PC-9 (cell line): Measurements from ENCODE around the gene PWWP3B. TPM values are rescaled to one million over a fixed set of nuclear protein-coding genes. Genes with fewer than 3 reads are reported as not detected.
A peak's percentile ranks its signal among the peaks of the same experiment; 100 is the strongest.

Experiments used
- BruUV-seq: library from RNA; stranded (reverse); fragments of 400-500 nt; replicated peaks from 2 replicates; lab custom pipeline; 2021; lab: Mats Ljungman, UMichigan
- CTCF ChIA-PET: fragments of 300-600 bp; sonication (Branson Sonifier 250); formaldehyde crosslinking; loops from one replicate; lab custom pipeline; 2022; ENCODE audit warnings: antibody characterized with exemption; lab: Charles Lee
- POLR2A ChIA-PET: fragments of 300-600 bp; sonication (Branson Sonifier 250); formaldehyde crosslinking; loops from one replicate; lab custom pipeline; 2022; ENCODE audit warnings: antibody characterized with exemption; ENCODE audit not compliant: unreplicated experiment; lab: Charles Lee
- DNase-seq, 2 experiments: peaks; one replicate each; pipeline versions ENCODE4 v3.0.0 to v3.0.0-alpha.2; 2015 to 2022; ENCODE audit warnings: mixed read lengths in 1 of 2
- H2AFZ ChIP-seq: fragments of 200-600 bp; sonication (generic); 2 replicates; pipeline ENCODE4 v1.8.1; 2017; ENCODE audit warnings: antibody characterized with exemption
- H3F3A ChIP-seq: fragments of 200-600 bp; sonication (generic); 2 replicates; pipeline ENCODE4 v1.8.1; 2017; ENCODE audit warnings: antibody characterized with exemption, mild to moderate bottlenecking, low read depth; ENCODE audit not compliant: insufficient read depth
- H3K27ac ChIP-seq: fragments of 200-600 bp; sonication (generic); 2 replicates; pipeline ENCODE4 v1.6.1; 2016; ENCODE audit warnings: mixed run types
- H3K27me3 ChIP-seq: fragments of 200-600 bp; sonication (generic); 2 replicates; pipeline ENCODE4 v1.6.1; 2016; ENCODE audit warnings: low read depth, mixed run types; ENCODE audit not compliant: insufficient read depth
- H3K36me3 ChIP-seq: fragments of 200-600 bp; sonication (generic); 2 replicates; pipeline ENCODE4 v1.6.1; 2016; ENCODE audit warnings: low read depth, mixed run types
- H3K4me1 ChIP-seq: fragments of 200-600 bp; sonication (generic); replicated peaks from 2 replicates; pipeline ENCODE4 v1.6.1; 2016; ENCODE audit warnings: mixed run types; ENCODE audit not compliant: insufficient read depth
- H3K4me2 ChIP-seq: fragments of 200-600 bp; sonication (generic); 2 replicates; pipeline ENCODE4 v1.6.1; 2017; ENCODE audit warnings: mixed run types
- H3K4me3 ChIP-seq: fragments of 200-600 bp; sonication (generic); 2 replicates; pipeline ENCODE4 v1.6.1; 2016; ENCODE audit warnings: mixed run types
- H3K79me2 ChIP-seq: fragments of 200-600 bp; sonication (generic); 2 replicates; pipeline ENCODE4 v1.6.1; 2017; ENCODE audit warnings: low read depth, mixed run types
- H3K9me2 ChIP-seq: fragments of 200-600 bp; sonication (generic); 2 replicates; pipeline ENCODE4 v1.8.1; 2017; ENCODE audit warnings: mild to moderate bottlenecking; ENCODE audit not compliant: insufficient read depth
- H3K9me3 ChIP-seq: fragments of 200-600 bp; sonication (generic); 2 replicates; pipeline ENCODE4 v1.8.1; 2016; ENCODE audit warnings: low read depth; ENCODE audit not compliant: insufficient read depth
- H4K20me1 ChIP-seq: fragments of 200-600 bp; sonication (generic); 2 replicates; pipeline ENCODE4 v1.8.1; 2017; ENCODE audit not compliant: insufficient read depth
- EZH2 ChIP-seq: fragments of 200-600 bp; sonication (generic); IDR thresholded peaks from 2 replicates; pipeline ENCODE4 v1.8.0; 2017; ENCODE audit warnings: antibody characterized with exemption, low read depth
- intact Hi-C: fragments of 100-400 bp; cut with micrococcal nuclease; formaldehyde crosslinking; loops from one replicate; pipeline ENCODE4 v1.10.0; 2022; ENCODE audit not compliant: unreplicated experiment
- total RNA-seq: library from RNA; stranded (reverse); gene quantifications from 2 replicates; pipeline ENCODE4 v1.2.3, GENCODE V29; 2021
- TF ChIP-seq, protein P1 (sequence below): fragments of 200-600 bp; sonication (generic); conservative IDR thresholded peaks from 2 replicates; pipeline ENCODE4 v1.6.1; 2017; ENCODE audit warnings: mixed run types, antibody characterized with exemption, mild to moderate bottlenecking, moderate library complexity

PWWP3B gene
- total RNA-seq, 1 experiment from 2014 or later, result not detected

DNA sequence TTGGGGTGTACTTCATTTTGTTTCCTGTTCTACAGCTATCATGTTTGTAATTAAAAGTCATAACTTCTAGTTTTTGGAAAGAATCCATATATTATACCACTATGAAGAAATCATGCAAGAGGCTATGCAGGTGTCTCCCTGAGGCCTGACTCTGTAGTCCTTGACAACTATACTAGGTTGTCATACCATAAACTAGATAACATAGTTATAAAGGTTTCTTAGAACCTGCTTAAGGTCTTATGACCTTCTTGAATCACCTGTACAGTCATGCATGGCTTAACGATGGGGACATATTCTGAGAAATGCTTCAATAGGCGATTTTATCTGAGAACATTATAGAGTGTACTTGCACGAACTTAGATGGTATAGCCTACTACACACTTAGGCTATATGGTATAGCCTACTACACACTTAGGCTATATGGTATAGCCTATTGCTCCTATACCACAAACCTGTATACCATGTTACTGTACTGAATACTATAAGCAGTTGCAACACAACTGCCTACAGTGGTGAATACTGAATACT is 3.3 kb downstream of the PWWP3B start:
- intact Hi-C loops, result no loop called here
- no peak for DNase-seq
- H3K9me2 ChIP-seq, result no peaks in the 10 kb centered on the region
- H3K4me1 ChIP-seq, result no peaks in the 10 kb centered on the region
- ChIA-PET POLR2A (no interaction called here), CTCF (no interaction called here)
- H3K79me2 ChIP-seq, result no peaks in the 10 kb centered on the region
- TF ChIP-seq, protein P1, sequence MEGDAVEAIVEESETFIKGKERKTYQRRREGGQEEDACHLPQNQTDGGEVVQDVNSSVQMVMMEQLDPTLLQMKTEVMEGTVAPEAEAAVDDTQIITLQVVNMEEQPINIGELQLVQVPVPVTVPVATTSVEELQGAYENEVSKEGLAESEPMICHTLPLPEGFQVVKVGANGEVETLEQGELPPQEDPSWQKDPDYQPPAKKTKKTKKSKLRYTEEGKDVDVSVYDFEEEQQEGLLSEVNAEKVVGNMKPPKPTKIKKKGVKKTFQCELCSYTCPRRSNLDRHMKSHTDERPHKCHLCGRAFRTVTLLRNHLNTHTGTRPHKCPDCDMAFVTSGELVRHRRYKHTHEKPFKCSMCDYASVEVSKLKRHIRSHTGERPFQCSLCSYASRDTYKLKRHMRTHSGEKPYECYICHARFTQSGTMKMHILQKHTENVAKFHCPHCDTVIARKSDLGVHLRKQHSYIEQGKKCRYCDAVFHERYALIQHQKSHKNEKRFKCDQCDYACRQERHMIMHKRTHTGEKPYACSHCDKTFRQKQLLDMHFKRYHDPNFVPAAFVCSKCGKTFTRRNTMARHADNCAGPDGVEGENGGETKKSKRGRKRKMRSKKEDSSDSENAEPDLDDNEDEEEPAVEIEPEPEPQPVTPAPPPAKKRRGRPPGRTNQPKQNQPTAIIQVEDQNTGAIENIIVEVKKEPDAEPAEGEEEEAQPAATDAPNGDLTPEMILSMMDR, result no peak
- no peak for TF ChIP-seq EZH2
- H3F3A ChIP-seq, result no peaks in the 10 kb centered on the region
- no peaks in the 10 kb centered on the region for H4K20me1 ChIP-seq
- no peak overlapping the region for H3K4me3 ChIP-seq
- H3K9me3 ChIP-seq, result no peaks in the 10 kb centered on the region
- no peak overlapping the region for H3K4me2 ChIP-seq
- H3K27ac ChIP-seq, result no peak overlapping the region
- H2AFZ ChIP-seq, result no peak overlapping the region
- BruUV-seq, result no TSS peak
- no peaks in the 10 kb centered on the region for H3K27me3 ChIP-seq
- no peaks in the 10 kb centered on the region for H3K36me3 ChIP-seq

DNA sequence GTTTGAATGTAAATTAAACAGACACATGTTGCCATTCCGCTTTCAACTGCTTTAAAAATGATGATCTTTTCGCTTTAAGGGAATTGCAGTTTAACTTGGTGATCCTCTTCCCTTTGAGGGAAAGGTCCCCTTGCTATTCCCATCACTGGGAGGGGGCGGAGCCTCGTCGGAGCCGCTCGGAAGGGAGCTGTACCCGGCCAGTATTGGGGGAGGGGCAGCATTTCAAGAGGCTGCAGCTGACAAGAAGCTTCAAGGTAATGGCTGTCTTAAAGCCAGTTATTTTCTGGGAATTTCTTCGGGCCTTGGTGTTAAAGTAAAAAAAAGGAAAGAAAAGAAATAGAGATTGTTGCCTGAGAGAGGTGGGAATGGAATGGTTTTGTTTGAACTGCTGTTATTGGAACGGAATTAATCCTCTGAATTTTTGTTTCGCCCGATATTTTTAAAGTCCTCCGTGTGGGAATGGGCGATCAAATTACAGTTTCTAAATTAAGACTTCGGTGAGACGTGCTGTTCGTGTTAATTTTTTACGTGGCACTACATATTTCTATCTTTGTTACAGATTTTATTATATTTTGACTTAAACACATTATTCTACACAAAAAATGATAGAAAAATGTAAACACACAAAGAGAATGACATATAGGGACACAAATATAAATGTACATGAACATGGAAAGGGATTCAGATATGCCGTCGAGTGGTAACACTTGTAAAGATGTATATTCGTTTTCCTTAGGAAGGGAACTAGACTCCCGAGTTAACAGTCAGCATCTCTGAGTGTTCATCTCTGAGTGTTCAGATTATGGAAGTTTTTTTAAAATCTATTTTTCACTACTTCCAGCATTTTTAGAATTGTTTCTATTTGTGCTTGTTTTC is 9.2 kb downstream of the PWWP3B start:
- DNase-seq, result no peak
- H3K79me2 ChIP-seq, result no peaks in the 10 kb centered on the region
- BruUV-seq, result no TSS peak
- POLR2A ChIA-PET, result no interaction called here
- H3K36me3 ChIP-seq, result no peaks in the 10 kb centered on the region
- peak overlapping the region; percentile 46; the same call in 1 of the 2 replicates for H2AFZ ChIP-seq
- H3K27me3 ChIP-seq, result no peaks in the 10 kb centered on the region
- H4K20me1 ChIP-seq, result no peaks in the 10 kb centered on the region
- intact Hi-C loops, result no loop called here
- CTCF ChIA-PET, result no interaction called here
- no peaks in the 10 kb centered on the region for H3K9me2 ChIP-seq
- H3K4me1 ChIP-seq, result no peaks in the 10 kb centered on the region
- H3F3A ChIP-seq, result no peaks in the 10 kb centered on the region
- H3K4me2 ChIP-seq, result peak overlapping the region; percentile 27
- H3K27ac ChIP-seq, result no peak overlapping the region
- no peaks in the 10 kb centered on the region for H3K9me3 ChIP-seq
- no peak overlapping the region for H3K4me3 ChIP-seq
- TF ChIP-seq, protein P1, result no peak
- no peak for TF ChIP-seq EZH2

DNA sequence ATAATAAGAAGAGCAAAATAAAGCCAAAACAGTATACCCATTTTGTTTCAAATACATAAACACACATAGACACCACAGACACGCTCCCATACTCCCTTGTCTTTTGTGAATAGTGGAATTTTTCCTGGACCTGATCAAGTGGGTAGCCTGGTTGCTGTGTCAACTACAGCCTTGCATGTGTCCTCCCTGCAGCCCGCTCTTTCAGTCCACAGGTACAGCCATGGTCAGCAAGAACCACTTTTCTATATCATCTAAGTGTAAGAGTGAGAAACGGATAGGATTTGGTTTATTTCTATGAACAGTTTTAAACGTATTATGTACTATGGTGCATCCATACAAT is 9.8 kb downstream of the PWWP3B start:
- H3K27me3 ChIP-seq, result no peaks in the 10 kb centered on the region
- no peaks in the 10 kb centered on the region for H3K9me3 ChIP-seq
- H4K20me1 ChIP-seq, result no peaks in the 10 kb centered on the region
- intact Hi-C loops, result no loop called here
- POLR2A ChIA-PET, result no interaction called here
- H3K79me2 ChIP-seq, result no peaks in the 10 kb centered on the region
- CTCF ChIA-PET, result no interaction called here
- BruUV-seq, result no TSS peak
- H3K4me2 ChIP-seq, result no peak overlapping the region
- no peak overlapping the region for H3K4me3 ChIP-seq
- no peak for DNase-seq
- H3F3A ChIP-seq, result no peaks in the 10 kb centered on the region
- no peak for TF ChIP-seq EZH2
- TF ChIP-seq, protein P1, result no peak
- no peaks in the 10 kb centered on the region for H3K4me1 ChIP-seq
- H3K36me3 ChIP-seq, result no peaks in the 10 kb centered on the region
- H3K27ac ChIP-seq, result no peak overlapping the region
- no peaks in the 10 kb centered on the region for H3K9me2 ChIP-seq
- no peak overlapping the region for H2AFZ ChIP-seq
